ENCODE measurements around the gene BMERB1.
"Not testable (repeated sequence)": the region's sequence is repeated elsewhere in the genome, so short reads cannot be mapped to it uniquely, and the experiment has no call there.

The BMERB1 gene

GRCh38 chr16:15542734-15543347 lies 108.5 kb downstream of the BMERB1 start:
- ChIA-PET CTCF (no interaction called here), POLR2A (no interaction called here)
- TF ChIP-seq CTCF (IDR thresholded peaks at IDR 0.05; ENCODE audit: control extremely low read depth, extremely low read depth, low read depth, missing control alignments): no peak
- DNase-seq (ENCODE audit: extremely low spot score): no peak

- no peak for DNase-seq (ENCODE audit: extremely low spot score)
- ChIA-PET POLR2A (no interaction called here), CTCF (no interaction called here)
- no peak for TF ChIP-seq CTCF (IDR thresholded peaks at IDR 0.05; ENCODE audit: control extremely low read depth, extremely low read depth, low read depth, missing control alignments)
Observed at GRCh38 chr16:15544405-15544804, 110.0 kb downstream of the BMERB1 start.

GRCh38 chr16:15545544-15545943 lies 111.2 kb downstream of the BMERB1 start:
- CTCF ChIA-PET: no interaction called here
- POLR2A ChIA-PET: no interaction called here
- TF ChIP-seq CTCF (IDR thresholded peaks at IDR 0.05; ENCODE audit: control extremely low read depth, extremely low read depth, low read depth, missing control alignments): no peak
- DNase-seq (ENCODE audit: extremely low spot score): no peak

GRCh38 chr16:15547072-15547767 lies 112.8 kb downstream of the BMERB1 start:
- CTCF ChIA-PET: interaction anchor here (1.0 kb wide), 1 partner anchor 17 kb away, joined by 3 read pairs; no protein-coding TSS in a partner anchor
- POLR2A ChIA-PET; DNase-seq (ENCODE audit: extremely low spot score): not testable (repeated sequence)

- CTCF ChIA-PET: interaction anchor here (1.0 to 1.3 kb wide), 2 partner anchors 11 to 16 kb away, joined by 3 to 4 read pairs; no protein-coding TSS in a partner anchor
- DNase-seq (ENCODE audit: extremely low spot score): no peak
- POLR2A ChIA-PET: no interaction called here
- no peak for TF ChIP-seq CTCF (IDR thresholded peaks at IDR 0.05; ENCODE audit: control extremely low read depth, extremely low read depth, low read depth, missing control alignments)
Observed at GRCh38 chr16:15547768-15548096, 113.3 kb downstream of the BMERB1 start.

GRCh38 chr16:15548482-15548891 lies 114.1 kb downstream of the BMERB1 start:
- TF ChIP-seq CTCF (IDR thresholded peaks at IDR 0.05; ENCODE audit: control extremely low read depth, extremely low read depth, low read depth, missing control alignments): no peak
- DNase-seq (ENCODE audit: extremely low spot score): no peak
- POLR2A ChIA-PET: no interaction called here
- CTCF ChIA-PET: interaction anchor here (0.9 to 1.5 kb wide), 3 partner anchors 9 to 12 kb away, joined by 3 to 4 read pairs (median 3); no protein-coding TSS in a partner anchor

GRCh38 chr16:15552507-15552906 lies 118.1 kb downstream of the BMERB1 start:
- POLR2A ChIA-PET: no interaction called here
- no peak for DNase-seq (ENCODE audit: extremely low spot score)
- CTCF ChIA-PET: interaction anchor here (1.4 kb wide), 1 partner anchor 12 kb away, joined by 5 read pairs; no protein-coding TSS in a partner anchor
- no peak for TF ChIP-seq CTCF (IDR thresholded peaks at IDR 0.05; ENCODE audit: control extremely low read depth, extremely low read depth, low read depth, missing control alignments)

Data from GM10248 (cell line).